Measurements from ENCODE around the gene PNLIPRP3. TPM values are rescaled to one million over a fixed set of nuclear protein-coding genes. Genes with fewer than 3 reads are reported as not detected.

The PNLIPRP3 gene
- total RNA-seq, 1 experiment from 2014 or later: not detected

GRCh38 chr10:116511365-116511764 is 83.7 kb downstream of the PNLIPRP3 start (continued):
- TF ChIP-seq NR1H2 (CRISPR knock-in tag; IDR thresholded peaks at IDR 0.05) (no peak), NFE2L1 (CRISPR knock-in tag; IDR thresholded peaks at IDR 0.05) (no peak), ZNF671 (CRISPR knock-in tag; IDR thresholded peaks at IDR 0.05) (no peak), SMAD3 (CRISPR knock-in tag; IDR thresholded peaks at IDR 0.05; ENCODE audit: borderline replicate concordance) (no peak), SP1 (CRISPR knock-in tag; conservative IDR thresholded peaks at IDR 0.05) (no peak), FOXK1 (CRISPR knock-in tag; IDR thresholded peaks at IDR 0.05) (no peak), ZMAT4 (CRISPR knock-in tag; IDR thresholded peaks at IDR 0.05) (no peak)

GRCh38 chr10:116521424-116522290 is 94.0 kb downstream of the PNLIPRP3 start:
- H3K27me3 Mint-ChIP-seq (ENCODE audit: low read depth): no peaks in the 10 kb centered on the region; the same call in 1 of the 2 replicates
- ATAC-seq (no peak; the same call in 1 of the 2 replicates), DNase-seq (ENCODE audit: low spot score) (peak; percentile 30)
- no peaks in the 10 kb centered on the region for H3K36me3 Mint-ChIP-seq
- H3K4me1 Mint-ChIP-seq: peaks cover 5% of the 10 kb centered on the region
- no peak overlapping the region for H3K4me3 Mint-ChIP-seq
- POLR2A ChIA-PET: no interaction called here
- no peaks in the 10 kb centered on the region for H3K9me3 Mint-ChIP-seq
- TF ChIP-seq ZNF138 (CRISPR knock-in tag; conservative IDR thresholded peaks at IDR 0.05): no peak
- peak; percentile 82 for TF ChIP-seq CTCF (IDR thresholded peaks at IDR 0.05)
- CTCF ChIA-PET: interaction anchor here (0.6 to 1.4 kb wide), 5 partner anchors 24 to 653 kb away, joined by 3 to 6 read pairs (median 3); partner anchors contain the start of gene PNLIP
- H3K27ac Mint-ChIP-seq: no peak overlapping the region

GRCh38 chr10:116522803-116523381 is 95.2 kb downstream of the PNLIPRP3 start:
- H3K27ac Mint-ChIP-seq: no peak overlapping the region
- peaks cover 5% of the 10 kb centered on the region for H3K4me1 Mint-ChIP-seq
- H3K9me3 Mint-ChIP-seq: no peaks in the 10 kb centered on the region
- H3K4me3 Mint-ChIP-seq: no peak overlapping the region
- DNase-seq (ENCODE audit: low spot score) (no peak), ATAC-seq (no peak)
- H3K27me3 Mint-ChIP-seq (ENCODE audit: low read depth): no peaks in the 10 kb centered on the region; the same call in 1 of the 2 replicates
- TF ChIP-seq ATF1 (CRISPR knock-in tag; IDR thresholded peaks at IDR 0.05): no peak
- TF ChIP-seq MYBL2 (CRISPR knock-in tag; IDR thresholded peaks at IDR 0.05): no peak
- no peak for TF ChIP-seq ZNF317 (CRISPR knock-in tag; IDR thresholded peaks at IDR 0.05; ENCODE audit: borderline replicate concordance, low read depth)
- TF ChIP-seq MXD4 (CRISPR knock-in tag; IDR thresholded peaks at IDR 0.05; ENCODE audit: borderline replicate concordance): no peak
- TF ChIP-seq E2F4 (CRISPR knock-in tag; IDR thresholded peaks at IDR 0.05; ENCODE audit: borderline replicate concordance, low read depth): no peak
- no peak for TF ChIP-seq RORB (CRISPR knock-in tag; IDR thresholded peaks at IDR 0.05)
- TF ChIP-seq NR3C1 (CRISPR knock-in tag; conservative IDR thresholded peaks at IDR 0.05; ENCODE audit: low read depth): no peak
- no peak for TF ChIP-seq ZNF512 (CRISPR knock-in tag; IDR thresholded peaks at IDR 0.05; ENCODE audit: borderline replicate concordance)
- TF ChIP-seq ETV6 (CRISPR knock-in tag; IDR thresholded peaks at IDR 0.05): no peak
- no peak for TF ChIP-seq SP1 (CRISPR knock-in tag; conservative IDR thresholded peaks at IDR 0.05)
- POLR2A ChIA-PET: no interaction called here
- H3K36me3 Mint-ChIP-seq: no peaks in the 10 kb centered on the region
- CTCF ChIA-PET: interaction anchor here (1.4 kb wide), 2 partner anchors 23 to 52 kb away, joined by 3 to 4 read pairs; partner anchors contain the start of gene PNLIP

All from WTC11 (cell line).